VCaP (cell line): Measurements from ENCODE around the gene GNPTG.

Experiments
- H3K27ac ChIP-seq: fragments of 450-650 bp; 2 replicates; pipeline ENCODE4 v1.5.1; 2017
- TF ChIP-seq, protein P1 (sequence below): fragments of 450-650 bp; conservative IDR thresholded peaks from 2 replicates; pipeline ENCODE4 v1.5.1; 2017; ENCODE audit warnings: mild to moderate bottlenecking, moderate library complexity

The GNPTG gene

GRCh38 chr16:1315081-1316032 lies 36.4 kb upstream of the GNPTG start:
- TF ChIP-seq, protein P1, sequence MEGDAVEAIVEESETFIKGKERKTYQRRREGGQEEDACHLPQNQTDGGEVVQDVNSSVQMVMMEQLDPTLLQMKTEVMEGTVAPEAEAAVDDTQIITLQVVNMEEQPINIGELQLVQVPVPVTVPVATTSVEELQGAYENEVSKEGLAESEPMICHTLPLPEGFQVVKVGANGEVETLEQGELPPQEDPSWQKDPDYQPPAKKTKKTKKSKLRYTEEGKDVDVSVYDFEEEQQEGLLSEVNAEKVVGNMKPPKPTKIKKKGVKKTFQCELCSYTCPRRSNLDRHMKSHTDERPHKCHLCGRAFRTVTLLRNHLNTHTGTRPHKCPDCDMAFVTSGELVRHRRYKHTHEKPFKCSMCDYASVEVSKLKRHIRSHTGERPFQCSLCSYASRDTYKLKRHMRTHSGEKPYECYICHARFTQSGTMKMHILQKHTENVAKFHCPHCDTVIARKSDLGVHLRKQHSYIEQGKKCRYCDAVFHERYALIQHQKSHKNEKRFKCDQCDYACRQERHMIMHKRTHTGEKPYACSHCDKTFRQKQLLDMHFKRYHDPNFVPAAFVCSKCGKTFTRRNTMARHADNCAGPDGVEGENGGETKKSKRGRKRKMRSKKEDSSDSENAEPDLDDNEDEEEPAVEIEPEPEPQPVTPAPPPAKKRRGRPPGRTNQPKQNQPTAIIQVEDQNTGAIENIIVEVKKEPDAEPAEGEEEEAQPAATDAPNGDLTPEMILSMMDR, result no peak
- H3K27ac ChIP-seq, result no peak overlapping the region

GRCh38 chr16:1316033-1316405 lies 35.7 kb upstream of the GNPTG start:
- TF ChIP-seq, protein P1, result no peak
- H3K27ac ChIP-seq, result no peak overlapping the region

- no peak overlapping the region for H3K27ac ChIP-seq
- TF ChIP-seq, protein P1, result no peak
Observed at GRCh38 chr16:1317479-1318267, 34.1 kb upstream of the GNPTG start.

DNA sequence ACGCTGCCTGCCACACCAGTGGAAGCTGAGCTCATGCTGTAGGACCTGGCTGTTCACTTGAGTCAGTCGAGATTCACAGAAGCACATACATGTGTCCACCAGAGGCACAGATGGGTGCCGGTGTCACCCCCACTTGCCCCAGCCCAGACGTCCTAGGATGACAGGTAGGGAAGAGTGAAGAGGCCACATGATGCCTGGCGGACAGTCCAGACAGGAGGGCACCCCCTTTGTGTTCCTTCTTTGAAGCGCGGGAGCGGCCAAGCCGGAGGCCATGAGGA lies 33.5 kb upstream of the GNPTG start:
- TF ChIP-seq, protein P1, result no peak
- no peak overlapping the region for H3K27ac ChIP-seq

- TF ChIP-seq, protein P1, result no peak
Observed at GRCh38 chr16:1319041-1319440, 32.7 kb upstream of the GNPTG start.

GRCh38 chr16:1320097-1320496 lies 31.6 kb upstream of the GNPTG start:
- H3K27ac ChIP-seq, result no peak overlapping the region
- TF ChIP-seq, protein P1, result no peak

More at GRCh38 chr16:1319041-1319440, 32.7 kb upstream of the GNPTG start:
- no peak overlapping the region for H3K27ac ChIP-seq

DNA sequence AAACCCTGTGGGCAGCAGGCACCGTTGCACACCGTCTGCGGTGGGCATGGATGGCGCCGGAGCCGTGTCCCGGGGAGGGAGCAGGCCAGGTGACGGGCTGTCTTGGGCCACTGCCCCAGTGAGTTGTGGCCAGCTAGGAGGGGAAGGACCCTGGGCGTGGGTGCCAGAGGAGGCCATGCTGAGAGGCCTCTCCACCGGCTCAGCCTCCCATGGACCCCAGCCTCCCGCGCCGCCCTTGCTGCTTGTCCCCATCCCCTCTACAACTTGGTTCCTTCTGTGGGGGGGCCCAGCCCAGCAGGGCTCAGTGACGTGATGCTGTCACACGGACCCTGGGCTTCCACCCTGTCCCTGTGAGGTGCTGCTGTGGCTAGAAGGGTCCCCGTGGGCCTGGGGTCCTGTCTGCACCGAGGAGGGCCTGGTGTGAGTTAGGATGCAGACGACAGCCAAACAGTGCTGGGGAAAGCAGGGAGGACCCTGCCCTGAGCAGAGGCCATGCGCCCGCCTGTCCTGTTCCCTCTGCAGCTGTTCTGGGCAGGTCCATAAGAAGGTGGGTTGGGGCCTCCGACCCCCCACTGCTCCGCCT lies 31.0 kb upstream of the GNPTG start:
- H3K27ac ChIP-seq, result no peak overlapping the region
- TF ChIP-seq, protein P1, result no peak
